Prostate gland (tissue), 2 donors: ENCODE results near the gene CHRNA1. TPM values are rescaled to one million over a fixed set of nuclear protein-coding genes. Genes with fewer than 3 reads are reported as not detected.

Source experiments
- DNase-seq: peaks from one replicate; pipeline ENCODE4 v3.0.0-alpha.2; 2019; ENCODE audit warnings: low spot score
- H3K27ac ChIP-seq, 2 donors: fragments of 200-600 bp; sonication (generic); 2 replicates each; pipeline ENCODE4 v1.5.1; 2017 to 2019
- H3K27me3 ChIP-seq: fragments of 200-600 bp; sonication (generic); replicated peaks from 2 replicates; pipeline ENCODE4 v1.5.1; 2019; ENCODE audit not compliant: insufficient read depth
- H3K36me3 ChIP-seq, 2 donors: fragments of 200-600 bp; sonication (generic); 1 replicate in 1 of 2; 2 replicates in 1 of 2; pipeline versions ENCODE4 v1.5.1 to v1.8.1; 2017 to 2019
- H3K4me1 ChIP-seq: fragments of 200-600 bp; sonication (generic); replicated peaks from 2 replicates; pipeline ENCODE4 v1.5.1; 2019
- H3K4me3 ChIP-seq, 2 donors: fragments of 200-600 bp; sonication (generic); 2 replicates each; pipeline ENCODE4 v1.5.1; 2017 to 2019
- H3K9me3 ChIP-seq: fragments of 200-600 bp; sonication (generic); 2 replicates; pipeline ENCODE4 v1.5.1; 2017
- CTCF ChIP-seq, 4 experiments: fragments of 200-600 bp in 2 of 4; fragments of 450-650 bp in 2 of 4; sonication (generic) in 2 of 4; IDR thresholded peaks; 1 replicate in 3 of 4; 2 replicates in 1 of 4; pipeline ENCODE4 v1.5.1; 2016 to 2019; ENCODE audit warnings: antibody characterized with exemption in 4 of 4, mild to moderate bottlenecking in 2 of 4, moderate library complexity in 2 of 4
- POLR2A ChIP-seq: fragments of 450-650 bp; IDR thresholded peaks from one replicate; pipeline ENCODE4 v1.6.1; 2016; ENCODE audit warnings: antibody characterized with exemption, mild to moderate bottlenecking
- POLR2AphosphoS5 ChIP-seq: sonication (generic); formaldehyde crosslinking; IDR thresholded peaks from one replicate; pipeline ENCODE4 v1.6.1; 2017; ENCODE audit warnings: antibody characterized with exemption
- WGBS: methylation state at CpG from one replicate; pipeline ENCODE4 v1.1.5; 2018; 5-methylcytosine and 5-hydroxymethylcytosine counted together
- intact Hi-C: fragments of 100-400 bp; cut with DNase I; formaldehyde crosslinking; loops from one replicate; pipeline ENCODE4 v1.14.2; 2022
- total RNA-seq, 2 donors: library from RNA; depleted of rRNA; stranded (reverse); fragments of >200 nt; gene quantifications; one replicate each; pipeline ENCODE4 v1.1.0, GENCODE V29; 2016

The CHRNA1 gene
- total RNA-seq, 2 donors from 2014 or later = 4.0 TPM; not detected in 1

GRCh38 chr2:174728096-174728495 lies 36.2 kb downstream of the CHRNA1 start:
- Histone ChIP-seq H3K9me3 (no peaks in the 10 kb centered on the region), H3K4me1 (no peaks in the 10 kb centered on the region), H3K27me3 (no peaks in the 10 kb centered on the region), H3K27ac (no peak overlapping the region), H3K4me3 (no peak overlapping the region), H3K36me3 (no peaks in the 10 kb centered on the region)
- DNase-seq = no peak
- 94% methylated on average over 9 of the region's 9 CpGs for WGBS
- intact Hi-C loops = no loop called here
- TF ChIP-seq CTCF (IDR thresholded peaks at IDR 0.05) (no peak), POLR2AphosphoS5 (no peak), POLR2A (no peak)

- no peak overlapping the region for H3K4me3 ChIP-seq
- WGBS = 58% methylated on average over 4 of the region's 4 CpGs
- no peaks in the 10 kb centered on the region for H3K4me1 ChIP-seq
- H3K36me3 ChIP-seq = no peaks in the 10 kb centered on the region
- no peaks in the 10 kb centered on the region for H3K9me3 ChIP-seq
- DNase-seq = no peak
- TF ChIP-seq POLR2AphosphoS5 (no peak), POLR2A (no peak), CTCF (IDR thresholded peaks at IDR 0.05) (no peak)
- H3K27ac ChIP-seq = no peak overlapping the region
- intact Hi-C loops = no loop called here
- no peaks in the 10 kb centered on the region for H3K27me3 ChIP-seq
Measured at GRCh38 chr2:174726212-174726611, 38.1 kb downstream of the CHRNA1 start.

GRCh38 chr2:174722942-174723592 lies 41.2 kb downstream of the CHRNA1 start:
- Histone ChIP-seq H3K9me3 (no peaks in the 10 kb centered on the region), H3K4me3 (no peak overlapping the region), H3K36me3 (no peaks in the 10 kb centered on the region), H3K27ac (no peak overlapping the region), H3K4me1 (no peaks in the 10 kb centered on the region), H3K27me3 (no peaks in the 10 kb centered on the region)
- intact Hi-C loops = no loop called here
- WGBS = 80% methylated on average over 1 of the region's 1 CpG
- TF ChIP-seq CTCF (IDR thresholded peaks at IDR 0.05) = no peak
- no peak for DNase-seq

- no peaks in the 10 kb centered on the region for H3K27me3 ChIP-seq
- H3K27ac ChIP-seq = no peak overlapping the region
- H3K4me1 ChIP-seq = no peaks in the 10 kb centered on the region
- 81% methylated on average over 4 of the region's 4 CpGs for WGBS
- TF ChIP-seq CTCF (IDR thresholded peaks at IDR 0.05) (no peak), POLR2A (no peak), POLR2AphosphoS5 (no peak)
- no peaks in the 10 kb centered on the region for H3K36me3 ChIP-seq
- H3K9me3 ChIP-seq = no peaks in the 10 kb centered on the region
- H3K4me3 ChIP-seq = no peak overlapping the region
- intact Hi-C loops = no loop called here
- no peak for DNase-seq
Measured at GRCh38 chr2:174719016-174719415, 45.3 kb downstream of the CHRNA1 start.

GRCh38 chr2:174718591-174718990 lies 45.7 kb downstream of the CHRNA1 start:
- no peak for DNase-seq
- Histone ChIP-seq H3K9me3 (no peaks in the 10 kb centered on the region), H3K27ac (no peak overlapping the region), H3K27me3 (no peaks in the 10 kb centered on the region), H3K36me3 (no peaks in the 10 kb centered on the region), H3K4me1 (no peaks in the 10 kb centered on the region), H3K4me3 (no peak overlapping the region)
- intact Hi-C loops = no loop called here
- TF ChIP-seq CTCF (IDR thresholded peaks at IDR 0.05) (no peak), POLR2A (no peak), POLR2AphosphoS5 (no peak)
- 55% methylated on average over 4 of the region's 4 CpGs for WGBS
